ENCODE data around the gene SNED1.

GRCh38 chr2:241087420-241088268, 89.2 kb downstream of the SNED1 start:
- TF ChIP-seq, protein P1, sequence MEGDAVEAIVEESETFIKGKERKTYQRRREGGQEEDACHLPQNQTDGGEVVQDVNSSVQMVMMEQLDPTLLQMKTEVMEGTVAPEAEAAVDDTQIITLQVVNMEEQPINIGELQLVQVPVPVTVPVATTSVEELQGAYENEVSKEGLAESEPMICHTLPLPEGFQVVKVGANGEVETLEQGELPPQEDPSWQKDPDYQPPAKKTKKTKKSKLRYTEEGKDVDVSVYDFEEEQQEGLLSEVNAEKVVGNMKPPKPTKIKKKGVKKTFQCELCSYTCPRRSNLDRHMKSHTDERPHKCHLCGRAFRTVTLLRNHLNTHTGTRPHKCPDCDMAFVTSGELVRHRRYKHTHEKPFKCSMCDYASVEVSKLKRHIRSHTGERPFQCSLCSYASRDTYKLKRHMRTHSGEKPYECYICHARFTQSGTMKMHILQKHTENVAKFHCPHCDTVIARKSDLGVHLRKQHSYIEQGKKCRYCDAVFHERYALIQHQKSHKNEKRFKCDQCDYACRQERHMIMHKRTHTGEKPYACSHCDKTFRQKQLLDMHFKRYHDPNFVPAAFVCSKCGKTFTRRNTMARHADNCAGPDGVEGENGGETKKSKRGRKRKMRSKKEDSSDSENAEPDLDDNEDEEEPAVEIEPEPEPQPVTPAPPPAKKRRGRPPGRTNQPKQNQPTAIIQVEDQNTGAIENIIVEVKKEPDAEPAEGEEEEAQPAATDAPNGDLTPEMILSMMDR (conservative IDR thresholded peaks at IDR 0.05; ENCODE audit: low read length): no peak
- TF ChIP-seq EZH2phosphoT487 (IDR thresholded peaks at IDR 0.05; ENCODE audit: borderline replicate concordance): no peak

Measured in Loucy (cell line).